Karpas-422 (cell line): ENCODE data around the gene ZMYM2. TPM values are rescaled to one million over a fixed set of nuclear protein-coding genes. Genes with fewer than 3 reads are reported as not detected.

Source experiments
- DNase-seq: peaks from one replicate; pipeline ENCODE4 v3.0.0-alpha.2; 2015
- H2AFZ ChIP-seq: fragments of 200-600 bp; sonication (generic); 2 replicates; pipeline ENCODE4 v1.6.1; 2014; ENCODE audit warnings: antibody characterized with exemption, low read length, mixed read lengths
- H3K27ac ChIP-seq: fragments of 200-600 bp; sonication (generic); 2 replicates; pipeline ENCODE4 v1.5.1; 2014; ENCODE audit warnings: mild to moderate bottlenecking, low read length, moderate library complexity
- H3K27me3 ChIP-seq: fragments of 200-600 bp; sonication (generic); 2 replicates; pipeline ENCODE4 v1.6.1; 2014; ENCODE audit warnings: low read length, mixed read lengths
- H3K36me3 ChIP-seq: fragments of 200-600 bp; sonication (generic); 2 replicates; pipeline ENCODE4 v1.6.1; 2014; ENCODE audit warnings: low read length, mixed read lengths; ENCODE audit not compliant: insufficient read depth
- H3K4me1 ChIP-seq: fragments of 200-600 bp; sonication (generic); 2 replicates; pipeline ENCODE4 v1.6.1; 2014; ENCODE audit warnings: mild to moderate bottlenecking, low read length, mixed read lengths
- H3K4me2 ChIP-seq: fragments of 200-600 bp; sonication (generic); 2 replicates; pipeline ENCODE4 v1.6.1; 2014; ENCODE audit warnings: low read length, low read depth, mild to moderate bottlenecking; ENCODE audit not compliant: poor library complexity, severe bottlenecking
- H3K4me3 ChIP-seq: fragments of 200-600 bp; sonication (generic); 2 replicates; pipeline ENCODE4 v1.5.1; 2014; ENCODE audit warnings: mild to moderate bottlenecking, antibody characterized with exemption, low read length, mixed read lengths
- H3K79me2 ChIP-seq: fragments of 200-600 bp; sonication (generic); 2 replicates; pipeline ENCODE4 v1.6.1; 2014; ENCODE audit warnings: mild to moderate bottlenecking, low read length, mixed read lengths
- H3K9ac ChIP-seq: fragments of 200-600 bp; sonication (generic); 2 replicates; pipeline ENCODE4 v1.6.0; 2014; ENCODE audit warnings: low read length
- H3K9me2 ChIP-seq: fragments of 200-600 bp; sonication (generic), shearing (Covaris generic); replicated peaks from 2 replicates; pipeline ENCODE4 v1.6.0; 2014; ENCODE audit warnings: mild to moderate bottlenecking, low read length, moderate library complexity; ENCODE audit not compliant: insufficient read depth
- H3K9me3 ChIP-seq: fragments of 300-700, 200-600 bp; sonication (generic); 2 replicates; pipeline ENCODE4 v1.6.1; 2014; ENCODE audit warnings: low read length, mixed read lengths
- H4K20me1 ChIP-seq: fragments of 200-600 bp; sonication (generic); 2 replicates; pipeline ENCODE4 v1.6.1; 2014; ENCODE audit warnings: mild to moderate bottlenecking, antibody characterized with exemption, low read length, low read depth; ENCODE audit not compliant: insufficient read depth
- total RNA-seq: library from RNA; depleted of rRNA; stranded (reverse); fragments of >200 nt; shearing (Covaris generic); gene quantifications from 2 replicates; pipeline ENCODE4 v1.2.3, GENCODE V29; 2014; ENCODE audit warnings: low replicate concordance

The ZMYM2 gene
- total RNA-seq, 1 experiment from 2014 or later: 148 TPM

GRCh38 chr13:19957320-19958154, 990 bp upstream of the ZMYM2 start:
- Histone ChIP-seq H3K36me3 (peaks cover 19% of the 10 kb centered on the region), H4K20me1 (peaks cover 25% of the 10 kb centered on the region), H3K4me1 (peaks cover 38% of the 10 kb centered on the region), H3K4me2 (peak overlapping the region; percentile 89), H2AFZ (peak overlapping the region; percentile 90), H3K27ac (peak overlapping the region; percentile 85), H3K9me2 (no peaks in the 10 kb centered on the region), H3K4me3 (peak overlapping the region; percentile 89), H3K9me3 (no peaks in the 10 kb centered on the region), H3K27me3 (no peaks in the 10 kb centered on the region), H3K79me2 (peaks cover 32% of the 10 kb centered on the region), H3K9ac (peak overlapping the region; percentile 88)
- peak; percentile 95 for DNase-seq

GRCh38 chr13:19959141-19959830, 759 bp downstream of the ZMYM2 start:
- Histone ChIP-seq H3K4me2 (peak overlapping the region; percentile 98), H3K4me1 (peaks cover 45% of the 10 kb centered on the region), H3K4me3 (peak overlapping the region; percentile 89), H3K36me3 (peaks cover 30% of the 10 kb centered on the region), H4K20me1 (peaks cover 33% of the 10 kb centered on the region), H2AFZ (no peak overlapping the region), H3K27ac (peak overlapping the region; percentile 90), H3K27me3 (no peaks in the 10 kb centered on the region), H3K79me2 (peaks cover 49% of the 10 kb centered on the region), H3K9me2 (no peaks in the 10 kb centered on the region), H3K9me3 (no peaks in the 10 kb centered on the region), H3K9ac (peak overlapping the region; percentile 87)
- peak; percentile 86 for DNase-seq

DNA sequence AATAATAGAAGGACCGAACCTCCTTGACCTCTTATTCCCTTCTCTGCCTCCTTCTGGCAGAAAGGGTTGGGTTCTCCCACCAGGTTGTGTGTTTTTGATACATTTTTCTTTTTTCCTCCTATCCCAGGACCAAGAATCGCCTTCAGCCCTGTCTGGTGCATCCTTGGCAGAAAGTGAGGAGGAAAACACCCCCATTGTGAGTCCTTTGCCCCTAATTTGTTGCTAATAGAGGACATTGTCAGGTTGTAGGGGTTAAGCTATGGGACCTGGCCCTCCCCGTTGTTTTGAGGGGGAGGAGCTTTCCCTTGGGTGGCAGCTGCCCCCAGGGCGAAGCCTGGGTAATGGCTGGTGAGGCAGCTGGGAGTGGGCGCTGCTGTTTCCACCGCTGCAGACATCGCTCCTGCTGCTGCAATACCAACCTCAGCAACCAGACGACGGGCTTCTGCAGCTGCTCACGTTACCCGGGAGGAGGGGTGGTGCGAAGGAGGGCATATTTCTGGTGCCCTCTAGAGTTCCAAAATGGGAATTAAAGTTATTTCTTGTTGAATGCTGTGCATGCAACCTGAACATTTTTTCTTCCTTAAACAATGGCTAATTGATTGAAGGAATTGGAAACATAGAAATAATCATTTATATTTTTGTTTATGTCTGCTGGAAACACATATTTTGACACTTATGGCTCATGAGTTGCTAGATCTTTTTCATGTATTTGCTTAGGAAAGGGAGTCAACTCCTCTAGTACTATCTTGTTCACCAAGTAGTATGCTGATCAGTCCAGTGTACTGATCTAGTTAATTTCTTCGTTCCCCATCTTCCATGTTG, 1.5 kb downstream of the ZMYM2 start:
- Histone ChIP-seq H3K9me2 (no peaks in the 10 kb centered on the region), H3K36me3 (peaks cover 30% of the 10 kb centered on the region), H2AFZ (no peak overlapping the region), H3K27ac (peak overlapping the region; percentile 90), H3K4me3 (peak overlapping the region; percentile 89), H3K9me3 (no peaks in the 10 kb centered on the region), H3K9ac (peak overlapping the region; percentile 87), H3K4me1 (peaks cover 45% of the 10 kb centered on the region), H3K79me2 (peaks cover 57% of the 10 kb centered on the region), H3K4me2 (peak overlapping the region; percentile 98), H4K20me1 (peaks cover 34% of the 10 kb centered on the region), H3K27me3 (no peaks in the 10 kb centered on the region)
- DNase-seq: peak; percentile 97

DNA sequence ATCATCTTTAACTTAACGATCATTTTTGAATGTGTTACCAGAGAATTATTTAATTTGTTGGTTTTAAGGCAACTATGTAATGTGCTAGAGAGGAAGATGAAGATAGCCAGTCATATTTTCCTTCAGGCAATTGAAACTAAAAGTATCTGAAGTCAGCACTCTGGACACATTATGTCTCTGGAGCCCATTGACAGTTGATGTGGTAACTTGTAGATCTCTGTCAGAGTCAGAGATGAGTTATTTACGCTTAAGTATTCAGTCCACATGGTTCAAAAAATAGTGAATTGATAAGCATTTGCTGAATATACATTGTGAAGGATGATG, 2.1 kb downstream of the ZMYM2 start:
- DNase-seq: no peak
- H3K27me3 ChIP-seq: no peaks in the 10 kb centered on the region
- H3K4me3 ChIP-seq: peak overlapping the region; percentile 89
- H4K20me1 ChIP-seq: peaks cover 40% of the 10 kb centered on the region
- peaks cover 63% of the 10 kb centered on the region for H3K79me2 ChIP-seq
- no peaks in the 10 kb centered on the region for H3K9me3 ChIP-seq
- H3K9ac ChIP-seq: peak overlapping the region; percentile 53
- H3K36me3 ChIP-seq: peaks cover 32% of the 10 kb centered on the region
- H3K4me1 ChIP-seq: peaks cover 45% of the 10 kb centered on the region
- H2AFZ ChIP-seq: no peak overlapping the region
- peak overlapping the region; percentile 24; the same call in 1 of the 2 replicates for H3K27ac ChIP-seq
- no peaks in the 10 kb centered on the region for H3K9me2 ChIP-seq
- peak overlapping the region; percentile 98 for H3K4me2 ChIP-seq

- Histone ChIP-seq H2AFZ (no peak overlapping the region), H3K4me2 (peak overlapping the region; percentile 98), H3K27me3 (no peaks in the 10 kb centered on the region), H3K9ac (no peak overlapping the region), H3K4me1 (peaks cover 45% of the 10 kb centered on the region), H4K20me1 (peaks cover 40% of the 10 kb centered on the region), H3K9me3 (no peaks in the 10 kb centered on the region), H3K4me3 (peak overlapping the region; percentile 89), H3K79me2 (peaks cover 70% of the 10 kb centered on the region), H3K9me2 (no peaks in the 10 kb centered on the region), H3K27ac (no peak overlapping the region), H3K36me3 (peaks cover 32% of the 10 kb centered on the region)
- DNase-seq: no peak
Measured at GRCh38 chr13:19961489-19961888, 3.0 kb downstream of the ZMYM2 start.

GRCh38 chr13:19961924-19962323, 3.4 kb downstream of the ZMYM2 start:
- Histone ChIP-seq H3K9ac (no peak overlapping the region), H3K9me3 (no peaks in the 10 kb centered on the region), H3K9me2 (no peaks in the 10 kb centered on the region), H3K4me3 (no peak overlapping the region), H3K4me2 (peak overlapping the region; percentile 98), H3K36me3 (peaks cover 33% of the 10 kb centered on the region), H3K27ac (no peak overlapping the region), H3K4me1 (peaks cover 43% of the 10 kb centered on the region), H4K20me1 (peaks cover 42% of the 10 kb centered on the region), H3K79me2 (peaks cover 74% of the 10 kb centered on the region), H3K27me3 (no peaks in the 10 kb centered on the region), H2AFZ (no peak overlapping the region)
- DNase-seq: no peak

- peaks cover 84% of the 10 kb centered on the region for H3K79me2 ChIP-seq
- DNase-seq: no peak
- no peaks in the 10 kb centered on the region for H3K9me3 ChIP-seq
- H3K4me1 ChIP-seq: peaks cover 41% of the 10 kb centered on the region
- peaks cover 51% of the 10 kb centered on the region for H4K20me1 ChIP-seq
- no peak overlapping the region for H2AFZ ChIP-seq
- H3K9ac ChIP-seq: no peak overlapping the region
- no peak overlapping the region for H3K4me2 ChIP-seq
- no peaks in the 10 kb centered on the region for H3K9me2 ChIP-seq
- H3K27ac ChIP-seq: no peak overlapping the region
- H3K36me3 ChIP-seq: peaks cover 43% of the 10 kb centered on the region
- no peak overlapping the region for H3K4me3 ChIP-seq
- no peaks in the 10 kb centered on the region for H3K27me3 ChIP-seq
Measured at GRCh38 chr13:19962894-19963293, 4.4 kb downstream of the ZMYM2 start.

DNA sequence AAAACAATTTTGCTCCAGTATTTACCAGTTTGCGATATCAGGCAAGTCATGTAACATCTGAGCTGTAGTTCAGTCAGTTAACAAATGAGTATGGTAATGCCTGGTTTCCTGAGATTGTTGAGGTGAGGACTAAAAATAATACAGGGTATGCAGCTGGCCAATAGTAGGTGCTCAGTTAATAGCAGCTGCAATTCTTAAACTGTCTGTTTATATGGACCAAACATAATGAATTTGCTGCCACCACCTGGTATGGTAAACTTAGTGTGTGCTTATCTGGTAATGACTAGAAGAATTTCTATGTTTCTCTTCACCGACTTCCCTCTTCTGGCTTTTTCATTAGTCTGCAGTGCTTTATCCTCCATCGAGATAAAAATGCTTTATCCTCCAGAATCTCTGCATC, 9.1 kb downstream of the ZMYM2 start:
- Histone ChIP-seq H3K36me3 (peaks cover 66% of the 10 kb centered on the region), H3K9me2 (no peaks in the 10 kb centered on the region), H3K4me3 (no peak overlapping the region), H3K27ac (no peak overlapping the region), H3K79me2 (peaks cover 97% of the 10 kb centered on the region), H3K4me1 (peaks cover 15% of the 10 kb centered on the region), H4K20me1 (peaks cover 43% of the 10 kb centered on the region), H3K27me3 (no peaks in the 10 kb centered on the region), H3K4me2 (no peak overlapping the region), H3K9ac (no peak overlapping the region), H2AFZ (no peak overlapping the region), H3K9me3 (no peaks in the 10 kb centered on the region)
- peak; percentile 48 for DNase-seq
